HepG2 (cell line): ENCODE results near the gene ARFGAP1. TPM values are rescaled to one million over a fixed set of nuclear protein-coding genes. Genes with fewer than 3 reads are reported as not detected.

Source experiments
- ATAC-seq: fragments of 200-7000 bp; cut with Tn5 transposase; 3 replicates; pipeline ENCODE4 v1.9.1; 2020; ENCODE audit warnings: mild to moderate bottlenecking, moderate library complexity
- BruUV-seq: library from RNA; stranded (reverse); fragments of 400-500 nt; replicated peaks from 2 replicates; lab custom pipeline; 2021; lab: Mats Ljungman, UMichigan
- CTCF ChIA-PET: fragments of 300-600 bp; formaldehyde crosslinking; extraction: SDS; loops from one replicate; lab custom pipeline; 2021; ENCODE audit warnings: low total read pairs, inconsistent platforms, low intra/inter-chr PET ratio; lab: Yijun Ruan, JAX
- POLR2A ChIA-PET: fragments of 350-600 bp; sonication (Branson Sonifier 250); formaldehyde crosslinking; loops from one replicate; lab custom pipeline; 2020; ENCODE audit warnings: antibody characterized with exemption, inconsistent platforms; lab: Yijun Ruan, JAX
- DNase-seq: peaks from one replicate; pipeline ENCODE4 v3.0.0-alpha.2; 2015; ENCODE audit warnings: low spot score
- FAIRE-seq: peaks from 3 replicates; lab custom pipeline; 2011; peaks lifted over from hg19 to GRCh38; lab: Jason Lieb, UNC
- H2AFZ ChIP-seq: one replicate; pipeline ENCODE4 v1.6.1; 2011; ENCODE audit warnings: low read length, inconsistent platforms
- H3K27ac ChIP-seq: fragments of 300-600 bp; 3 replicates; pipeline ENCODE4 v1.8.0; 2011; ENCODE audit warnings: mixed run types, mild to moderate bottlenecking, mixed read lengths, low read length, inconsistent platforms; ENCODE audit not compliant: insufficient read depth; ENCODE audit errors: extremely low read length
- H3K27me3 ChIP-seq, 2 experiments: fragments of 200-600 bp in 1 of 2; 2 replicates in 1 of 2; 3 replicates in 1 of 2; pipeline versions ENCODE4 v1.6.0 to v1.8.0; 2011; ENCODE audit warnings: low read length in 2 of 2, mild to moderate bottlenecking in 2 of 2, moderate library complexity in 2 of 2, inconsistent platforms in 1 of 2; ENCODE audit not compliant: insufficient read depth in 2 of 2, control insufficient read depth in 1 of 2
- H3K36me3 ChIP-seq, 2 experiments: fragments of 200-600 bp in 1 of 2; replicated peaks in 1 of 2; 2 replicates in 1 of 2; 3 replicates in 1 of 2; pipeline versions ENCODE4 v1.5.1 to v1.8.0; 2011; ENCODE audit warnings: low read length in 2 of 2, inconsistent platforms in 1 of 2; ENCODE audit not compliant: insufficient read depth in 2 of 2, control insufficient read depth in 1 of 2
- H3K4me1 ChIP-seq: 2 replicates; pipeline ENCODE4 v1.5.1; 2012; ENCODE audit warnings: low read length, inconsistent platforms; ENCODE audit not compliant: insufficient read depth
- H3K4me2 ChIP-seq: 2 replicates; pipeline ENCODE4 v1.6.0; 2011; ENCODE audit warnings: low read depth, low read length, inconsistent platforms
- H3K4me3 ChIP-seq, 3 experiments: fragments of 200-600 bp in 1 of 3; sonication (generic), shearing (Covaris generic) in 1 of 3; replicated peaks in 1 of 3; 2 replicates each; pipeline ENCODE4 v1.5.1; 2011 to 2016; ENCODE audit warnings: low read length in 3 of 3, inconsistent platforms in 2 of 3, low read depth in 2 of 3, mild to moderate bottlenecking in 2 of 3, control low read depth in 1 of 3, mixed read lengths in 1 of 3; ENCODE audit not compliant: insufficient read depth in 1 of 3
- H3K79me2 ChIP-seq: one replicate; pipeline ENCODE4 v1.6.1; 2011; ENCODE audit warnings: low read length, inconsistent platforms; ENCODE audit not compliant: insufficient read depth
- H3K9ac ChIP-seq: 2 replicates; pipeline ENCODE4 v1.6.0; 2011; ENCODE audit warnings: mild to moderate bottlenecking, low read depth, low read length, inconsistent platforms; ENCODE audit not compliant: insufficient read depth
- H3K9me3 ChIP-seq: 2 replicates; pipeline ENCODE4 v1.5.1; 2012; ENCODE audit warnings: mild to moderate bottlenecking, low read length
- H4K20me1 ChIP-seq: 2 replicates; pipeline ENCODE4 v1.6.0; 2011; ENCODE audit warnings: inconsistent platforms, mild to moderate bottlenecking, low read length, moderate library complexity; ENCODE audit not compliant: insufficient read depth
- KMT2B ChIP-seq: IDR thresholded peaks from 2 replicates; pipeline ENCODE4 v1.6.1; 2016; ENCODE audit warnings: missing genetic modification reagents, missing compliant biosample characterization
- SNRNP70 ChIP-seq: fragments of 200-400 bp; formaldehyde crosslinking; IDR thresholded peaks from 2 replicates; pipeline ENCODE4 v1.6.1; 2017; ENCODE audit warnings: mild to moderate bottlenecking, low read depth, low read length, moderate library complexity
- ZNF337 ChIP-seq: sonication (generic); formaldehyde crosslinking; IDR thresholded peaks from 2 replicates; pipeline ENCODE4 v1.5.1; 2020; ENCODE audit warnings: missing genetic modification reagents, low read depth, mild to moderate bottlenecking, borderline replicate concordance
- ZNF510 ChIP-seq: sonication (generic); formaldehyde crosslinking; IDR thresholded peaks from 2 replicates; pipeline ENCODE4 v1.4.0; 2020; ENCODE audit warnings: low read depth, mild to moderate bottlenecking, missing genetic modification reagents
- WGBS: methylation state at CpG from one replicate; pipeline ENCODE4 v1.1.6; 2017; ENCODE audit warnings: low lambda C conversion rate; 5-methylcytosine and 5-hydroxymethylcytosine counted together
- in situ Hi-C: cut with HindIII; loops from 2 replicates; pipeline ENCODE4 v1.10.0; 2017; ENCODE audit warnings: low pct_unique_long_range_greater_than_20kb; ENCODE audit not compliant: extremely low pct_ligation_motif_present
- intact Hi-C: fragments of 100-400 bp; cut with micrococcal nuclease; formaldehyde crosslinking; loops from one replicate; pipeline ENCODE4 v1.10.0; 2022; ENCODE audit not compliant: unreplicated experiment
- polyA plus RNA-seq, 8 experiments: library from polyadenylated mRNA; depleted of rRNA in 3 of 8; stranded (reverse) in 7 of 8; unstranded in 1 of 8; fragments of >200 nt; fragmentation: Illumina TruSeq in 4 of 8; extraction: Trizol in 4 of 8; gene quantifications; 2 replicates each; pipeline versions ENCODE4 v1.2.1 to v1.2.3, GENCODE V29; 2011 to 2016; ENCODE audit warnings: low read depth in 4 of 8, missing spikeins in 1 of 8, mixed read lengths in 1 of 8; ENCODE audit not compliant: insufficient read depth in 1 of 8
- total RNA-seq, 5 experiments: library from RNA; depleted of rRNA; stranded (reverse); fragments of >200 nt; fragmentation: Illumina TruSeq; extraction: Trizol; gene quantifications; 2 replicates each; pipeline ENCODE4 v1.2.3, GENCODE V29; 2016; ENCODE audit warnings: low read depth in 1 of 5
- TF ChIP-seq, protein P1 (sequence below): sonication (generic); formaldehyde crosslinking; IDR thresholded peaks from 2 replicates; pipeline ENCODE4 v1.5.1; 2020; ENCODE audit warnings: mild to moderate bottlenecking, missing genetic modification reagents
- TF ChIP-seq, protein P2 (sequence below): IDR thresholded peaks from 2 replicates; pipeline ENCODE4 v1.6.1; 2018; ENCODE audit warnings: missing genetic modification reagents

The ARFGAP1 gene
- total and polyA plus RNA-seq, 2 of the 13 experiments (the other 11 are each of a cell fraction or from before 2014, with no cell fraction given) = 132 TPM

DNA sequence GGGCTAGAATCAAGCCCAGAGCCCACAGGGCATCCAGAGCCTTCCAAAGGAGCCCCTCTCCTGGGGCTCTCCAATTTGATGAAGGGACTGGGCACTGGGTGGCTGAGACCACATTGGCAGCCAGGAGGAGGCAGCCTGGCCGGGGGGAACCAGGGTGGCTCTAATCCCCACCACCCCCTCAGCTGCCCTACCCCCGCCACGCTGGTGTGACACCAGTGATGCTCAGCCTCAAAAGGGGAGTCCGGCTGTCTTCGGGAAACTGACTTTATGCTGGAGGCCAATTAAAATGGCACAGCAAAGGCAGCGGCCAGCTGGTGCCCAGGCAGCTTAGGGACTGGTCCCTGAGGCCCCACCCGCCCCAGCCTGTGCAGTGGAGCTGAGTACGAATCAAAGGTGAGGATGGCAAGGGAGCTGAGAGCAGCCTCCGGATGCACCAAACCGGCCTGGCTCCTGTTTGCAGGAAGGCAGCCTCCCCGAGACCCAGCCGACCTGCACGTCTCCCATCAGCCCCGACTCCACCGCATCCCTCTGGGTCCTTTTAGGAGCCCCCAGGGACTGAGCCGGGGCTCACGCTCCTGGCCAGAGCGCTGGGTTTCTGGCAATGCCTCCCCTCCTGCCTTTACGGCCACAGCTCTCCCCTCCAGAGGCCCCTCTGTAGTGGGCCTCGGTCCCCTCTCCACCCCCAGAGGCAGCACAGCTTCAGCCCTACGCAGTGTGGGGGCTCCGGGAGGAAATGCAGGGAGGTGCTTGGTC is 60.1 kb downstream of the ARFGAP1 start:
- Histone ChIP-seq H3K9ac (no peak overlapping the region), H2AFZ (no peak overlapping the region), H3K4me2 (no peak overlapping the region), H3K4me3 (no peak overlapping the region), H3K9me3 (no peaks in the 10 kb centered on the region), H3K27ac (no peak overlapping the region), H3K4me1 (no peaks in the 10 kb centered on the region), H3K36me3 (no peaks in the 10 kb centered on the region), H4K20me1 (no peaks in the 10 kb centered on the region; the same call in 1 of the 2 replicates), H3K79me2 (no peaks in the 10 kb centered on the region), H3K27me3 (peaks cover 3 to 11% of the 10 kb centered on the region in 2 experiments)
- intact Hi-C loops (no loop called here), in situ Hi-C loops (no loop called here)
- FAIRE-seq (no peak), DNase-seq (no peak), ATAC-seq (no peak)
- no TSS peak for BruUV-seq
- TF ChIP-seq, protein P1, sequence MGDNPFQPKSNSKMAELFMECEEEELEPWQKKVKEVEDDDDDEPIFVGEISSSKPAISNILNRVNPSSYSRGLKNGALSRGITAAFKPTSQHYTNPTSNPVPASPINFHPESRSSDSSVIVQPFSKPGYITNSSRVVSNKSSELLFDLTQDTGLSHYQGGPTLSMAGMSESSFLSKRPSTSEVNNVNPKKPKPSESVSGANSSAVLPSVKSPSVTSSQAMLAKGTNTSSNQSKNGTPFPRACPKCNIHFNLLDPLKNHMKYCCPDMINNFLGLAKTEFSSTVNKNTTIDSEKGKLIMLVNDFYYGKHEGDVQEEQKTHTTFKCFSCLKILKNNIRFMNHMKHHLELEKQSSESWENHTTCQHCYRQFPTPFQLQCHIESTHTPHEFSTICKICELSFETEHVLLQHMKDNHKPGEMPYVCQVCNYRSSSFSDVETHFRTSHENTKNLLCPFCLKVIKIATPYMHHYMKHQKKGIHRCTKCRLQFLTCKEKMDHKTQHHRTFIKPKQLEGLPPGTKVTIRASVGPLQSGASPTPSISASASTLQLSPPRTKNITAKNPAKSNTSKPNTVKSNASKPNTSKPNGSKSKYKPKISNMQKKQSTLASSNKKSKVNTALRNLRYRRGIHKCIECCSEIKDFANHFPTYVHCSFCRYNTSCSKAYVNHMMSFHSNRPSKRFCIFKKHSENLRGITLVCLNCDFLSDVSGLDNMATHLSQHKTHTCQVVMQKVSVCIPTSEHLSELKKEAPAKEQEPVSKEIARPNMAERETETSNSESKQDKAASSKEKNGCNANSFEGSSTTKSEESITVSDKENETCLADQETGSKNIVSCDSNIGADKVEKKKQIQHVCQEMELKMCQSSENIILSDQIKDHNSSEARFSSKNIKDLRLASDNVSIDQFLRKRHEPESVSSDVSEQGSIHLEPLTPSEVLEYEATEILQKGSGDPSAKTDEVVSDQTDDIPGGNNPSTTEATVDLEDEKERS (CRISPR knock-in tag) = no peak
- TF ChIP-seq SNRNP70 = no peak
- no peak for TF ChIP-seq ZNF510 (CRISPR knock-in tag)
- TF ChIP-seq, protein P2, sequence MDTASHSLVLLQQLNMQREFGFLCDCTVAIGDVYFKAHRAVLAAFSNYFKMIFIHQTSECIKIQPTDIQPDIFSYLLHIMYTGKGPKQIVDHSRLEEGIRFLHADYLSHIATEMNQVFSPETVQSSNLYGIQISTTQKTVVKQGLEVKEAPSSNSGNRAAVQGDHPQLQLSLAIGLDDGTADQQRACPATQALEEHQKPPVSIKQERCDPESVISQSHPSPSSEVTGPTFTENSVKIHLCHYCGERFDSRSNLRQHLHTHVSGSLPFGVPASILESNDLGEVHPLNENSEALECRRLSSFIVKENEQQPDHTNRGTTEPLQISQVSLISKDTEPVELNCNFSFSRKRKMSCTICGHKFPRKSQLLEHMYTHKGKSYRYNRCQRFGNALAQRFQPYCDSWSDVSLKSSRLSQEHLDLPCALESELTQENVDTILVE (CRISPR knock-in tag) = no peak
- no peak for TF ChIP-seq ZNF337
- no peak for TF ChIP-seq KMT2B (CRISPR knock-in tag)
- WGBS = 42% methylated on average over 21 of the region's 22 CpGs
- ChIA-PET CTCF (no interaction called here), POLR2A (no interaction called here)
